ENCODE data around the gene COL24A1. TPM values are rescaled to one million over a fixed set of nuclear protein-coding genes. Genes with fewer than 3 reads are reported as not detected.

Gene COL24A1
- total RNA-seq, 3 donors from 2014 or later: 0.33 to 1.3 (median 0.48) TPM

DNA sequence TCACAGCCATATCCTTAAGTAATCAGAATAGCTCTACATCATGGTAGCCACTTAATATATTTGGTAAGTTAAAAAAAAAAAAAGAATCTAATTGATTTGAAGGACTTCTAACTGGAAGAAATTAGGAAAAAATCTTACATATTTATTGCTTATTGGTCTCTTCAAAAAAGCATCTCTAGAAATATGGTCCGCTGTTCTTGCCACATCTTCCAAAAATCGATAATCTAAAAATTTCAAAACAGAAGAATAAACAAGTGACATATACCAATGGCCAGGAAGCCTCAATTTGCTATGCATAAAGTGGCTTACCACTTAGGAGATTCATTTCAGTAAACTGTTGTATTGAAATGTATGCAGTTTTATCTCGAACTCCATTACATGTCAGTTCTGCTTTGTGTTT, 450.6 kb downstream of the COL24A1 start:
- Histone ChIP-seq H3K4me3 (no peak overlapping the region), H3K36me3 (no peaks in the 10 kb centered on the region), H3K4me1 (peaks cover 0 to 10% of the 10 kb centered on the region in 2 donors), H3K27me3 (no peaks in the 10 kb centered on the region), H3K27ac (no peak overlapping the region), H3K9me3 (no peaks in the 10 kb centered on the region)
- intact Hi-C loops (cut with DNase I; ENCODE audit: low total_unique reads): loop anchor here (1.0 kb wide), 1 partner anchor 16 kb away; no protein-coding TSS in a partner anchor
- TF ChIP-seq POLR2AphosphoS5 (IDR thresholded peaks at IDR 0.05) (no peak), POLR2A (IDR thresholded peaks at IDR 0.05) (no peak)
- TF ChIP-seq, protein P1, sequence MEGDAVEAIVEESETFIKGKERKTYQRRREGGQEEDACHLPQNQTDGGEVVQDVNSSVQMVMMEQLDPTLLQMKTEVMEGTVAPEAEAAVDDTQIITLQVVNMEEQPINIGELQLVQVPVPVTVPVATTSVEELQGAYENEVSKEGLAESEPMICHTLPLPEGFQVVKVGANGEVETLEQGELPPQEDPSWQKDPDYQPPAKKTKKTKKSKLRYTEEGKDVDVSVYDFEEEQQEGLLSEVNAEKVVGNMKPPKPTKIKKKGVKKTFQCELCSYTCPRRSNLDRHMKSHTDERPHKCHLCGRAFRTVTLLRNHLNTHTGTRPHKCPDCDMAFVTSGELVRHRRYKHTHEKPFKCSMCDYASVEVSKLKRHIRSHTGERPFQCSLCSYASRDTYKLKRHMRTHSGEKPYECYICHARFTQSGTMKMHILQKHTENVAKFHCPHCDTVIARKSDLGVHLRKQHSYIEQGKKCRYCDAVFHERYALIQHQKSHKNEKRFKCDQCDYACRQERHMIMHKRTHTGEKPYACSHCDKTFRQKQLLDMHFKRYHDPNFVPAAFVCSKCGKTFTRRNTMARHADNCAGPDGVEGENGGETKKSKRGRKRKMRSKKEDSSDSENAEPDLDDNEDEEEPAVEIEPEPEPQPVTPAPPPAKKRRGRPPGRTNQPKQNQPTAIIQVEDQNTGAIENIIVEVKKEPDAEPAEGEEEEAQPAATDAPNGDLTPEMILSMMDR (IDR thresholded peaks at IDR 0.05): no peak
- DNase-seq (ENCODE audit: low spot score in 2 of 2): no peak

DNA sequence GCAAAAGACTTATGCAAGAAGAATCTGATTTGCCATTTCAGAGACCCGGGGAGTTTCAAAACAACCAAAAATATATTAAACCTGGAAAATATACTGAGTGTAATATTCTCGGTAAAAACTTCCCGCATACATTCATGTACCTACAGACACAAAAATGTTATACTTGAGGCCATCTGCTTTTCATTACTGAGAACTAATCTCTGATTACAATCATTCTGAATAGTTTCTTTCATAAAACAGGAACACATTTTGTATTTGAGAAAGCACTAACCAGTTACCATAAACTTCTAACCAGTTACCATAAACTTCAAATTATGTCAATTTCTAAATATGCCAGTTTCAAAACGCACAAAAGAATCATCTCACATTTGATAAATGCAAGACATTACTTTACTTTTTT, 456.1 kb downstream of the COL24A1 start:
- TF ChIP-seq POLR2AphosphoS5 (IDR thresholded peaks at IDR 0.05) (no peak), POLR2A (IDR thresholded peaks at IDR 0.05) (no peak)
- TF ChIP-seq, protein P1 (IDR thresholded peaks at IDR 0.05): no peak
- no peaks in the 10 kb centered on the region for H3K36me3 ChIP-seq
- no peaks in the 10 kb centered on the region for H3K27me3 ChIP-seq
- no peak overlapping the region for H3K27ac ChIP-seq
- no peak overlapping the region for H3K4me3 ChIP-seq
- intact Hi-C loops (cut with DNase I; ENCODE audit: low total_unique reads): no loop called here
- no peaks in the 10 kb centered on the region for H3K9me3 ChIP-seq
- H3K4me1 ChIP-seq: no peaks in the 10 kb centered on the region
- no peak for DNase-seq (ENCODE audit: low spot score in 2 of 2)

DNA sequence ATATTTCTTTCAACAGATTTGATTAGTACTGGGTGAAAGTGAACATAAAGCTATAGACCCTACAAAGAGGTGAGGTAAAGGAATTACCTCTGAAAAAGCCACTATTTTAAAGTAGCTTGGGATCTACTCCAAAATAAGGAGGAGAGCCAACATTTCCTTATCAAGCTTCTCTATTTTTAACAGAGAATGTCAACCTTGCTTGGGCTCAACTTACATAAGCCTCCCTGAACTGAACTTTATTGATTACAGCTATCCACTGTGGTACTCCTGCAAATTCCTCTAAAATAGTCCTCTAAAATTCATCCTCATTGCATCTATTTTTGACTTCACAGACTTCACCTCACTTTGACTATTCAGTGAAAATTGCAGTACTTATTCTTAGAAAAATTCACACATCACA, 458.7 kb downstream of the COL24A1 start:
- intact Hi-C loops (cut with DNase I; ENCODE audit: low total_unique reads): no loop called here

DNA sequence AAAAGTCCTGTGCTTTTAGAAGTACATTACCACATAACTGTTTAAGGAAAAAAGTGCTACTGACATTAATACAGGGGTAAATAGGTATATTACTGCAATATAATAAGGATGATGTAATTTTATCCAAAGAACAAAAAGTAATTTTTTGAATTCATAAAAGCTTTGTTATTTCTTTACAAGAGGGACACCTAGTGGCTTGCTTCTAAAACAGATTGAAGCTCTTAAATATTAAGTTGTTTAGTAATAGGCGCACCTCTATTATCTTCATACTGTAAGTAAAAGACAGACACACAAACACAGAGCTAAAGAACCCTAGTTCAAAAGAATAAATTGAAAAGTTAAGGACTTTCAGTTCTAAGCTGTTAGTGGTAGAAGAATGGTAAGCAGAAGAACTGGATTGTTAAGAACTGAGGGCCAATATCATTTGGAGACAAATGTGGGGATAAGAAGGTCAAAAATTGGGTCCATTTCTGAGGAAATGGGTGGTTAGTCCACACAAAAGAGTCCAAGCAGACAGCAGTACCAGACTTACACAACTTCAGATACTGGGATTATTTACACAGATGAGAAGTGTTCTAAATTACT, 463.8 kb downstream of the COL24A1 start:
- Histone ChIP-seq H3K27me3 (no peaks in the 10 kb centered on the region), H3K27ac (no peak overlapping the region), H3K9me3 (no peaks in the 10 kb centered on the region), H3K36me3 (no peaks in the 10 kb centered on the region), H3K4me3 (no peak overlapping the region), H3K4me1 (no peaks in the 10 kb centered on the region)
- TF ChIP-seq POLR2A (IDR thresholded peaks at IDR 0.05): no peak
- TF ChIP-seq, protein P1 (IDR thresholded peaks at IDR 0.05): peak; percentile 17 to 52 (median 52)
- intact Hi-C loops (cut with DNase I; ENCODE audit: low total_unique reads): loop anchor here (5.0 kb wide), 1 partner anchor 386 kb away; no protein-coding TSS in a partner anchor
- no peak for DNase-seq (ENCODE audit: low spot score in 2 of 2)

More for the DNA sequence above, 458.7 kb downstream of the COL24A1 start:
- Histone ChIP-seq H3K4me1 (no peaks in the 10 kb centered on the region), H3K4me3 (no peak overlapping the region), H3K9me3 (no peaks in the 10 kb centered on the region), H3K27me3 (no peaks in the 10 kb centered on the region), H3K36me3 (no peaks in the 10 kb centered on the region), H3K27ac (no peak overlapping the region)
- no peak for DNase-seq (ENCODE audit: low spot score in 2 of 2)
- no peak for TF ChIP-seq POLR2AphosphoS5 (IDR thresholded peaks at IDR 0.05)
- TF ChIP-seq, protein P1 (IDR thresholded peaks at IDR 0.05): no peak
- no peak for TF ChIP-seq POLR2A (IDR thresholded peaks at IDR 0.05)

DNA sequence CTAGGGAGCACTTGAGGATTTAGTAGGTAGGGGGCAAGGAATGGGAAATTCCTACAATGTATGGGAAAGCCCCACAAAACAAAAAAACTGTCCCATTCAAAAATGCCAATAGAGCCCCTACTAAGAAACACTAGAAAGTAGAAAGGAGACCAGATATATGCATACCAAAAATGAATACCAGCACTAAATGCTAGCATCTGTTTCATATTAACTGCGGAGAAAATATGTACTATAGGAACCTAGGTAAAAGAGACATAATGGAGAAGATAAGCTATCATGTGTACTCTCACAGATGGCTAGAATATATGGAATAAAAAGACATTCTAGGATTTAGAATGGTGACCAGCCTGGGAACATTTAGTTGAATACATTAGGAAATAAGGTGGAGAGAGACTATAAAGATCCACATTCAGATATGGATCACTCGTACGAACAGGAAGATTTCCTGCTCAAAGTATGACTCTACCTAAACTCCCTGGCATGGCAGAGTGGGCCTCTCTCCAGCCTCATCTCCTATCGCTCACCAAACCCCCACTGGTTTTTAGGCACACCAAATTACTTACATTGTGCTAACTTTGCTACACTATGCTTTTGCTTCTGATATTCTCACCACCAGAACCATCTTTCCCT, 466.7 kb downstream of the COL24A1 start:
- intact Hi-C loops (cut with DNase I; ENCODE audit: low total_unique reads): loop anchor here (5.0 kb wide), 1 partner anchor 383 kb away; no protein-coding TSS in a partner anchor
- TF ChIP-seq POLR2AphosphoS5 (IDR thresholded peaks at IDR 0.05) (no peak), POLR2A (IDR thresholded peaks at IDR 0.05) (no peak)
- TF ChIP-seq, protein P1 (IDR thresholded peaks at IDR 0.05): no peak
- no peak for DNase-seq (ENCODE audit: low spot score in 2 of 2)
- Histone ChIP-seq H3K27ac (no peak overlapping the region), H3K9me3 (no peaks in the 10 kb centered on the region), H3K4me3 (no peak overlapping the region), H3K36me3 (no peaks in the 10 kb centered on the region), H3K4me1 (no peaks in the 10 kb centered on the region), H3K27me3 (no peaks in the 10 kb centered on the region)

Measured in breast epithelium (tissue), 4 donors.